HG03575 (cell line): Measurements from ENCODE around the gene DST.
"Not testable (repeated sequence)": the region's sequence is repeated elsewhere in the genome, so short reads cannot be mapped to it uniquely, and the experiment has no call there.

Source experiments
- ATAC-seq: cut with Tn5 transposase; IDR thresholded peaks from one replicate; pipeline ENCODE4 v1.9.1; 2021; ENCODE audit not compliant: unreplicated experiment, insufficient number of reproducible peaks, low FRiP score; ENCODE audit errors: extremely low read depth

Gene DST

GRCh38 chr6:56505512-56506260 is 137.0 kb downstream of the DST start:
- ATAC-seq, result no peak

GRCh38 chr6:56501993-56502392 is 140.7 kb downstream of the DST start:
- no peak for ATAC-seq

GRCh38 chr6:56499095-56499494 is 143.6 kb downstream of the DST start:
- no peak for ATAC-seq

GRCh38 chr6:56497691-56498090 is 145.0 kb downstream of the DST start:
- ATAC-seq, result no peak

GRCh38 chr6:56497240-56497639 is 145.4 kb downstream of the DST start:
- no peak for ATAC-seq

GRCh38 chr6:56496650-56497049 is 146.0 kb downstream of the DST start:
- not testable (repeated sequence) for ATAC-seq

GRCh38 chr6:56495654-56496053 is 147.0 kb downstream of the DST start:
- no peak for ATAC-seq

GRCh38 chr6:56491606-56492328 is 150.9 kb downstream of the DST start:
- no peak for ATAC-seq

- no peak for ATAC-seq
Observed at GRCh38 chr6:56490993-56491392, 151.7 kb downstream of the DST start.

GRCh38 chr6:56489559-56489958 is 153.1 kb downstream of the DST start:
- ATAC-seq, result no peak

- ATAC-seq, result no peak
Observed at GRCh38 chr6:56488281-56488680, 154.4 kb downstream of the DST start.

GRCh38 chr6:56486681-56487080 is 156.0 kb downstream of the DST start:
- no peak for ATAC-seq

- ATAC-seq, result no peak
Observed at GRCh38 chr6:56484669-56485068, 158.0 kb downstream of the DST start.

GRCh38 chr6:56483929-56484328 is 158.8 kb downstream of the DST start:
- no peak for ATAC-seq

- no peak for ATAC-seq
Observed at GRCh38 chr6:56482525-56482924, 160.2 kb downstream of the DST start.

GRCh38 chr6:56481957-56482356 is 160.7 kb downstream of the DST start:
- ATAC-seq, result no peak

- ATAC-seq, result no peak
Observed at GRCh38 chr6:56480654-56481337, 161.9 kb downstream of the DST start.

GRCh38 chr6:56480246-56480645 is 162.4 kb downstream of the DST start:
- no peak for ATAC-seq

- ATAC-seq, result no peak
Observed at GRCh38 chr6:56479381-56479780, 163.3 kb downstream of the DST start.

GRCh38 chr6:56478202-56478601 is 164.5 kb downstream of the DST start:
- no peak for ATAC-seq
